Neural cell (in vitro differentiated cells): ENCODE results near the gene AATK.

Source experiments
- EP300 ChIP-seq: fragments of 450-650 bp; conservative IDR thresholded peaks from 2 replicates; pipeline ENCODE4 v1.6.1; 2014; ENCODE audit warnings: antibody characterized with exemption, mild to moderate bottlenecking, moderate library complexity; ENCODE audit not compliant: poor library complexity, severe bottlenecking
- EZH2 ChIP-seq: fragments of 200-600, 300-800 bp; shearing (Covaris generic), sonication (generic); IDR thresholded peaks from 2 replicates; pipeline ENCODE4 v1.6.1; 2014; ENCODE audit warnings: antibody characterized with exemption, low read length, borderline replicate concordance, mild to moderate bottlenecking; ENCODE audit not compliant: insufficient read depth, poor library complexity, severe bottlenecking
- MXI1 ChIP-seq: fragments of 450-650 bp; conservative IDR thresholded peaks from 2 replicates; pipeline ENCODE4 v1.6.1; 2014; ENCODE audit warnings: antibody characterized with exemption, mild to moderate bottlenecking; ENCODE audit not compliant: poor library complexity, severe bottlenecking
- RAD21 ChIP-seq: fragments of 450-650 bp; conservative IDR thresholded peaks from 2 replicates; pipeline ENCODE4 v1.6.1; 2014; ENCODE audit warnings: antibody characterized with exemption, mild to moderate bottlenecking, moderate library complexity
- TAF1 ChIP-seq: IDR thresholded peaks from 2 replicates; pipeline ENCODE4 v1.6.1; 2012; ENCODE audit warnings: low read depth
- TF ChIP-seq, protein P1 (sequence below): fragments of 450-650 bp; IDR thresholded peaks from 2 replicates; pipeline ENCODE4 v1.5.1; 2014; ENCODE audit warnings: antibody characterized with exemption, mild to moderate bottlenecking, moderate library complexity; ENCODE audit not compliant: poor library complexity, severe bottlenecking

DNA sequence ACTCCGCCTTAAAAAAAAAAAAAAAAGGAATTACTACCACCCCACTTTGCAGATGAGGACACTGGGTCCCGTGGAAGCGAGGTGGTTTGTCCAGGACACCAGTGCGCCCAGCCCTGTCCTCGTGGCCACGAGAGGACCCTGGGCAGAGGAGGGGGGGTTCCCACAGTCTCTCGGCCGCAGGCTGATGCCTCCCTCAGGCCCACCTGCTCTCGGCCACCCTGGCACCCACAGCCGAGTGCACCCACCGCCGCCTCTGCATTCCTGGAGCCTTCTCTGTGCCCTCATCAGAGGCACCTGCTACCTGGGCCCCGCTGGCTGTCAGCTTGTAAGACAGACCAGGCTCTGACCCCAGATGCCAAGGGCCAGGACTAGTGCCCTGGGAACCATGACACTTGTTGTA is 28.8 kb downstream of the AATK start:
- TF ChIP-seq RAD21: no peak
- no peak for TF ChIP-seq MXI1
- TF ChIP-seq, protein P1, sequence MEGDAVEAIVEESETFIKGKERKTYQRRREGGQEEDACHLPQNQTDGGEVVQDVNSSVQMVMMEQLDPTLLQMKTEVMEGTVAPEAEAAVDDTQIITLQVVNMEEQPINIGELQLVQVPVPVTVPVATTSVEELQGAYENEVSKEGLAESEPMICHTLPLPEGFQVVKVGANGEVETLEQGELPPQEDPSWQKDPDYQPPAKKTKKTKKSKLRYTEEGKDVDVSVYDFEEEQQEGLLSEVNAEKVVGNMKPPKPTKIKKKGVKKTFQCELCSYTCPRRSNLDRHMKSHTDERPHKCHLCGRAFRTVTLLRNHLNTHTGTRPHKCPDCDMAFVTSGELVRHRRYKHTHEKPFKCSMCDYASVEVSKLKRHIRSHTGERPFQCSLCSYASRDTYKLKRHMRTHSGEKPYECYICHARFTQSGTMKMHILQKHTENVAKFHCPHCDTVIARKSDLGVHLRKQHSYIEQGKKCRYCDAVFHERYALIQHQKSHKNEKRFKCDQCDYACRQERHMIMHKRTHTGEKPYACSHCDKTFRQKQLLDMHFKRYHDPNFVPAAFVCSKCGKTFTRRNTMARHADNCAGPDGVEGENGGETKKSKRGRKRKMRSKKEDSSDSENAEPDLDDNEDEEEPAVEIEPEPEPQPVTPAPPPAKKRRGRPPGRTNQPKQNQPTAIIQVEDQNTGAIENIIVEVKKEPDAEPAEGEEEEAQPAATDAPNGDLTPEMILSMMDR: no peak
- TF ChIP-seq EZH2: no peak
- TF ChIP-seq EP300: no peak
- TF ChIP-seq TAF1: no peak
